CD4-positive, CD25-positive, alpha-beta regulatory T cell (primary cell): Measurements from ENCODE around the gene C1QTNF9. TPM values are rescaled to one million over a fixed set of nuclear protein-coding genes. Genes with fewer than 3 reads are reported as not detected.
A peak's percentile ranks its signal among the peaks of the same experiment; 100 is the strongest.
"Not testable (repeated sequence)": the region's sequence is repeated elsewhere in the genome, so short reads cannot be mapped to it uniquely, and the experiment has no call there.

Source experiments
- ATAC-seq, 2 donors: fragments of 150-1000 bp; cut with Tn5 transposase; one replicate each; pipeline ENCODE4 v1.10.0; 2021; ENCODE audit warnings: low read depth in 2 of 2, moderate number of reproducible peaks in 2 of 2, moderate library complexity in 1 of 2
- DNase-seq, 3 donors: peaks; one replicate each; pipeline versions ENCODE4 v3.0.0 to v3.0.0-alpha.2; 2012 to 2022; ENCODE audit warnings: mixed read lengths in 1 of 3
- H3K27ac ChIP-seq: one replicate; pipeline ENCODE4 v1.7.0; 2013; ENCODE audit warnings: mild to moderate bottlenecking, low read length; ENCODE audit not compliant: insufficient read depth, poor library complexity, severe bottlenecking
- H3K27me3 ChIP-seq: one replicate; pipeline ENCODE4 v1.7.0; 2013; ENCODE audit warnings: low read length; ENCODE audit not compliant: control insufficient read depth, insufficient read depth
- H3K36me3 ChIP-seq: one replicate; pipeline ENCODE4 v1.7.0; 2013; ENCODE audit warnings: mild to moderate bottlenecking, low read length, moderate library complexity; ENCODE audit not compliant: control insufficient read depth, insufficient read depth
- H3K4me1 ChIP-seq: 2 replicates; pipeline ENCODE4 v1.7.0; 2013; ENCODE audit warnings: mild to moderate bottlenecking, low read length; ENCODE audit not compliant: insufficient read depth, control insufficient read depth, poor library complexity, severe bottlenecking
- H3K4me3 ChIP-seq: one replicate; pipeline ENCODE4 v1.7.0; 2013; ENCODE audit warnings: low read depth, mild to moderate bottlenecking, low read length, moderate library complexity
- H3K9me3 ChIP-seq, 2 experiments: 1 replicate in 1 of 2; 2 replicates in 1 of 2; pipeline ENCODE4 v1.7.0; 2013; ENCODE audit warnings: low read length in 2 of 2, mild to moderate bottlenecking in 1 of 2, moderate library complexity in 1 of 2; ENCODE audit not compliant: control insufficient read depth in 2 of 2
- H3K27ac Mint-ChIP-seq, 3 donors: one replicate each; pipeline ENCODE4 v1.8.0; 2020 to 2022; ENCODE audit warnings: mild to moderate bottlenecking in 3 of 3, mixed read lengths in 3 of 3, moderate library complexity in 2 of 3
- H3K27me3 Mint-ChIP-seq: one replicate; pipeline ENCODE4 v1.8.0; 2022; ENCODE audit warnings: mild to moderate bottlenecking, mixed read lengths
- H3K36me3 Mint-ChIP-seq: one replicate; pipeline ENCODE4 v1.8.0; 2020; ENCODE audit warnings: mixed read lengths
- H3K4me1 Mint-ChIP-seq, 4 donors: one replicate each; pipeline ENCODE4 v1.8.0; 2020 to 2022; ENCODE audit warnings: mixed read lengths in 4 of 4, mild to moderate bottlenecking in 1 of 4
- H3K4me3 Mint-ChIP-seq, 4 donors: one replicate each; pipeline ENCODE4 v1.8.0; 2020 to 2022; ENCODE audit warnings: mild to moderate bottlenecking in 4 of 4, mixed read lengths in 4 of 4, moderate library complexity in 3 of 4
- H3K9me3 Mint-ChIP-seq, 7 donors: one replicate each; pipeline ENCODE4 v1.8.0; 2020 to 2022; ENCODE audit warnings: mixed read lengths in 7 of 7, mild to moderate bottlenecking in 3 of 7, moderate library complexity in 2 of 7
- polyA plus RNA-seq, 4 donors: library from polyadenylated mRNA; unstranded; fragments of 300-500 nt; fragmentation: Illumina TruSeq; gene quantifications; one replicate each; pipeline ENCODE4 v1.2.3, GENCODE V29; 2021
- total RNA-seq: library from RNA; stranded (reverse); gene quantifications from one replicate; pipeline ENCODE4 v1.2.3, GENCODE V29; 2022

C1QTNF9 gene
- total and polyA plus RNA-seq, 5 donors from 2014 or later: 0.20 TPM; not detected in 4

GRCh38 chr13:24308488-24309020 is 826 bp upstream of the C1QTNF9 start:
- DNase-seq (no peak), ATAC-seq (no peak)
- Mint-ChIP-seq H3K4me3 (no peak overlapping the region), H3K27me3 (peaks cover 4% of the 10 kb centered on the region), H3K9me3 (no peaks in the 10 kb centered on the region), H3K4me1 (peaks cover 0 to 11% (median 2%) of the 10 kb centered on the region in 4 donors), H3K36me3 (peaks cover 17% of the 10 kb centered on the region), H3K27ac (peak overlapping the region in 2 of 3 donors; percentile 36 to 60)
- Histone ChIP-seq H3K4me1 (no peaks in the 10 kb centered on the region), H3K9me3 (no peaks in the 10 kb centered on the region), H3K27ac (no peak overlapping the region), H3K4me3 (no peak overlapping the region), H3K36me3 (peaks cover 37% of the 10 kb centered on the region), H3K27me3 (no peaks in the 10 kb centered on the region)

- Histone ChIP-seq H3K9me3 (no peaks in the 10 kb centered on the region), H3K27ac (no peak overlapping the region), H3K27me3 (no peaks in the 10 kb centered on the region), H3K4me3 (no peak overlapping the region), H3K36me3 (no peaks in the 10 kb centered on the region), H3K4me1 (no peaks in the 10 kb centered on the region)
- peaks cover 0 to 6% (median 2%) of the 10 kb centered on the region in 4 donors for H3K4me1 Mint-ChIP-seq
- no peak overlapping the region for H3K27ac Mint-ChIP-seq
- DNase-seq (no peak), ATAC-seq (no peak)
- no peaks in the 10 kb centered on the region for H3K9me3 Mint-ChIP-seq
- no peaks in the 10 kb centered on the region for H3K36me3 Mint-ChIP-seq
- H3K4me3 Mint-ChIP-seq: no peak overlapping the region
- H3K27me3 Mint-ChIP-seq: peaks cover 15% of the 10 kb centered on the region
Measured at GRCh38 chr13:24313439-24313838, 4.1 kb downstream of the C1QTNF9 start.

- H3K9me3 Mint-ChIP-seq, H3K4me3 ChIP-seq, H3K36me3 Mint-ChIP-seq, H3K27ac Mint-ChIP-seq, H3K4me3 Mint-ChIP-seq, H3K4me1 Mint-ChIP-seq, H3K4me1 ChIP-seq, H3K27me3 ChIP-seq, DNase-seq, ATAC-seq, H3K36me3 ChIP-seq, H3K27ac ChIP-seq, H3K9me3 ChIP-seq: not testable (repeated sequence)
- H3K27me3 Mint-ChIP-seq: peaks cover 26% of the 10 kb centered on the region
Measured at GRCh38 chr13:24317835-24318234, 8.5 kb downstream of the C1QTNF9 start.

DNA sequence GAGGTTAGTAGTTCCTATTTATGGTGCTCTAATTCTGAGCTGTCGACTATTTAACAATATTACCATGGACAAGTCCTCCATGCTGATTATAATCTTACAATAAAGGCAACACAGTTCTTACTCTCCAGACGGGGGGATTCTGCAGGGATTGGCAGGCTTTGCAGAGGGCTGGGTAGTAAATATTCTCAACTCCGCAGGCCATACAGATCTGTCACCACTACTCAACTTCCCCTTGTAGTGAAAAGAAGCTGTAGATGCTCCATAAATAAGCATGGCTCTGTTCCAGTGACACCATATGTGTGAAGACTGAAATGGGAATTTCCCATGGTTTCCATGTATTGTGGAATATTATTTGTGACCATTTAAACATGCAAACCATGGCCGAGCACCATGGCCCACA is 9.5 kb downstream of the C1QTNF9 start:
- not testable (repeated sequence) for H3K9me3 Mint-ChIP-seq, H3K4me3 ChIP-seq, H3K9me3 ChIP-seq, H3K36me3 ChIP-seq, H3K27ac Mint-ChIP-seq, ATAC-seq, H3K4me3 Mint-ChIP-seq, H3K27me3 ChIP-seq, H3K36me3 Mint-ChIP-seq, H3K27ac ChIP-seq, H3K4me1 ChIP-seq, H3K4me1 Mint-ChIP-seq, DNase-seq
- H3K27me3 Mint-ChIP-seq: peaks cover 26% of the 10 kb centered on the region

DNA sequence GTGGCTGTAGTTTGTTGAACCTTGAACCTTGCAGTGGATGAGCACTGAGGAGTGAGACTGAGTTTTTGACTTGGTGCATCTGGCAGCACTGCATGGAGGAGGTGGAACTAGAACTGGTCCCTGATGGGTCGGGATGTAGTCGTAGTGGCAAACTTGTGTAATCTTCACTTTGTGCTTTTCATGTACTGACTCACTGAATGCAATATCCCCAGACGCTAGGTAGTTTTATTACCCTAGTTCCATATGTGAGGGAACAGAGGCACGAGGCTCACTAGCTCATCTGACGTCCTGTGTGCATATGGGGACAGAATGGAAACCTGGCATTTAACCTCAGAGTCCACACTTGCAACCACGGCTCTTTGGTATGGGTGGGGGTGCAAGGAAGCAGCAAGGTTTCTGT is 10.3 kb downstream of the C1QTNF9 start:
- peak overlapping the region in 1 of 3 donors; percentile 71 for H3K27ac Mint-ChIP-seq
- H3K4me1 Mint-ChIP-seq, H3K9me3 Mint-ChIP-seq, H3K36me3 Mint-ChIP-seq, H3K27ac ChIP-seq, H3K4me3 Mint-ChIP-seq, H3K4me3 ChIP-seq, DNase-seq, H3K9me3 ChIP-seq, H3K27me3 ChIP-seq, H3K4me1 ChIP-seq, ATAC-seq, H3K36me3 ChIP-seq: not testable (repeated sequence)
- peaks cover 28% of the 10 kb centered on the region for H3K27me3 Mint-ChIP-seq

- H3K9me3 ChIP-seq, H3K27me3 ChIP-seq, H3K36me3 ChIP-seq, H3K9me3 Mint-ChIP-seq, H3K4me1 ChIP-seq, H3K4me3 Mint-ChIP-seq, ATAC-seq, H3K27ac ChIP-seq, H3K4me3 ChIP-seq, H3K27ac Mint-ChIP-seq, H3K36me3 Mint-ChIP-seq, DNase-seq, H3K4me1 Mint-ChIP-seq: not testable (repeated sequence)
- peaks cover 42% of the 10 kb centered on the region for H3K27me3 Mint-ChIP-seq
Measured at GRCh38 chr13:24321416-24321815, 12.0 kb downstream of the C1QTNF9 start.

GRCh38 chr13:24322470-24322869 is 13.1 kb downstream of the C1QTNF9 start:
- H3K27ac ChIP-seq, H3K27me3 ChIP-seq, ATAC-seq, H3K9me3 Mint-ChIP-seq, H3K36me3 ChIP-seq, H3K4me3 ChIP-seq, H3K9me3 ChIP-seq, DNase-seq, H3K4me1 ChIP-seq, H3K36me3 Mint-ChIP-seq, H3K27ac Mint-ChIP-seq, H3K4me1 Mint-ChIP-seq: not testable (repeated sequence)
- peak overlapping the region in 1 of 4 donors; percentile 48 for H3K4me3 Mint-ChIP-seq
- peaks cover 46% of the 10 kb centered on the region for H3K27me3 Mint-ChIP-seq

DNA sequence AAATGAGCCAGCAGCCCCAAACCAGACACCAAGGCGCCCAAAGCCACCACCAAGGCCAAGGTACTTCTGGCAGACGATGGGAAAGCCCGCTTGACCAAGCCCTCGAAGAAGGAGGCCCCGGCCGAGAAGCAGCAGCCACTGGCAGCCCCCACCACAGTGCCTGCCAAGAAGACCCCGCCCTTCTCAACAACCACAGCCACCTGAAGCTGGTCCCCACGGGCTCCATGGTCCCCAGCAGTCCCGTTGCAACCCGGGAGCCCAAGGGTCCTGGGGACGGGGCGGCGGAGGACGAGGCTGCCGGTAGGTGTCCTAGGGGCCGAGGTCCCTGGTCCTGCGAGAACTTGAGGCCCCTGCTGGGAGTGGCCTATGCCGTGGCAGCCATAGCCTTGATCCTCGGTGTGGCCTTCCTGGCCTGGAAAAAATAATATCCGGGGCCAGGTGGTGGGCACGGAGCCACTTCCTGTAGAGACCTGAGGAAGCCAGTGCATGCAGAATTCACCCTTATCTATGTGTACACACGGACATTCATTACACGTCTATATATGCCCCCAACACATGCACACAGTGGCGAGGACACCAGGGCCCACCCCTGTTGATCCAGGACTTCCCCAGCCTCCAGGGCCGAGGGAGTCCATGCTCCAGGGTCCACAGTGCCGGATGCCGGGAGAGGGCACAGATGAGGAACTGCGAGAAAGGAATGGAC is 13.8 kb downstream of the C1QTNF9 start:
- peaks cover 2% of the 10 kb centered on the region for H3K27me3 ChIP-seq
- H3K4me1 Mint-ChIP-seq: no peaks in the 10 kb centered on the region
- no peaks in the 10 kb centered on the region for H3K4me1 ChIP-seq
- ATAC-seq (no peak), DNase-seq (no peak)
- no peak overlapping the region for H3K4me3 ChIP-seq
- H3K36me3 ChIP-seq: no peaks in the 10 kb centered on the region
- H3K27ac Mint-ChIP-seq: peak overlapping the region in 1 of 3 donors; percentile 77
- peak overlapping the region in 1 of 4 donors; percentile 48 for H3K4me3 Mint-ChIP-seq
- no peaks in the 10 kb centered on the region for H3K9me3 ChIP-seq
- no peak overlapping the region for H3K27ac ChIP-seq
- peaks cover 52% of the 10 kb centered on the region for H3K27me3 Mint-ChIP-seq
- no peaks in the 10 kb centered on the region for H3K36me3 Mint-ChIP-seq
- no peaks in the 10 kb centered on the region for H3K9me3 Mint-ChIP-seq
